Islet of Langerhans (tissue), 1 donor: ENCODE measurements around the gene CALD1.
A peak's percentile ranks its signal among the peaks of the same experiment; 100 is the strongest.

Experiments
- FAIRE-seq: peaks from one replicate; lab custom pipeline; 2011; peaks lifted over from hg19 to GRCh38; lab: Jason Lieb, UNC

Gene CALD1

GRCh38 chr7:134787720-134788119 lies 8.3 kb downstream of the CALD1 start:
- no peak for FAIRE-seq

- FAIRE-seq: no peak
These were observed 8.8 kb downstream of the CALD1 start for GRCh38 chr7:134788191-134788590.

- no peak for FAIRE-seq
These were observed 10.7 kb downstream of the CALD1 start for GRCh38 chr7:134789967-134790685.

GRCh38 chr7:134792968-134793367 lies 13.5 kb downstream of the CALD1 start:
- FAIRE-seq: no peak

- FAIRE-seq: no peak
These were observed 15.8 kb downstream of the CALD1 start for GRCh38 chr7:134795231-134795630.

GRCh38 chr7:134798155-134798554 lies 18.7 kb downstream of the CALD1 start:
- no peak for FAIRE-seq

GRCh38 chr7:134799377-134799776 lies 19.9 kb downstream of the CALD1 start:
- FAIRE-seq: no peak

GRCh38 chr7:134802762-134803161 lies 23.3 kb downstream of the CALD1 start:
- FAIRE-seq: no peak

- no peak for FAIRE-seq
These were observed 24.9 kb downstream of the CALD1 start for GRCh38 chr7:134804351-134804750.

GRCh38 chr7:134804854-134805253 lies 25.4 kb downstream of the CALD1 start:
- FAIRE-seq: no peak

- FAIRE-seq: no peak
These were observed 26.8 kb downstream of the CALD1 start for GRCh38 chr7:134806197-134806596.

- FAIRE-seq: no peak
These were observed 30.2 kb downstream of the CALD1 start for GRCh38 chr7:134809616-134810015.

- no peak for FAIRE-seq
These were observed 32.3 kb downstream of the CALD1 start for GRCh38 chr7:134811765-134812164.

GRCh38 chr7:134813663-134814396 lies 34.4 kb downstream of the CALD1 start:
- no peak for FAIRE-seq

GRCh38 chr7:134814730-134815364 lies 35.4 kb downstream of the CALD1 start:
- FAIRE-seq: no peak

GRCh38 chr7:134818613-134819345 lies 39.3 kb downstream of the CALD1 start:
- FAIRE-seq: no peak

- FAIRE-seq: no peak
These were observed 40.0 kb downstream of the CALD1 start for GRCh38 chr7:134819401-134819800.

- no peak for FAIRE-seq
These were observed 40.9 kb downstream of the CALD1 start for GRCh38 chr7:134820295-134820694.

- peak; percentile 49 for FAIRE-seq
These were observed 41.3 kb downstream of the CALD1 start for GRCh38 chr7:134820778-134821177.

GRCh38 chr7:134823400-134823799 lies 44.0 kb downstream of the CALD1 start:
- peak; percentile 36 for FAIRE-seq

GRCh38 chr7:134825666-134826065 lies 46.2 kb downstream of the CALD1 start:
- no peak for FAIRE-seq

- FAIRE-seq: no peak
These were observed 46.7 kb downstream of the CALD1 start for GRCh38 chr7:134826105-134826504.

GRCh38 chr7:134827436-134827835 lies 48.0 kb downstream of the CALD1 start:
- no peak for FAIRE-seq
